ENCODE measurements around the gene CDX1. TPM values are rescaled to one million over a fixed set of nuclear protein-coding genes. Genes with fewer than 3 reads are reported as not detected.

CDX1 gene
- polyA plus RNA-seq, 1 experiment = 0.97 TPM

GRCh38 chr5:150131461-150131860, 35.1 kb upstream of the CDX1 start:
- no peak for DNase-seq (ENCODE audit: low read depth)
- TF ChIP-seq CTCF (IDR thresholded peaks at IDR 0.05; ENCODE audit: insufficient read depth, low read depth, low read length) = no peak
- ChIA-PET POLR2A (no interaction called here), CTCF (interaction anchor here (0.9 to 4.3 kb wide), 12 partner anchors 9 to 297 kb away, joined by 3 to 26 read pairs (median 8); partner anchors contain the start of gene PDGFRB)
- Histone ChIP-seq H3K4me3 (ENCODE audit: low read depth, low read length) (no peak overlapping the region), H3K27me3 (ENCODE audit: control insufficient read depth, insufficient read depth, low read length) (no peaks in the 10 kb centered on the region), H3K36me3 (ENCODE audit: control insufficient read depth, insufficient read depth, low read length) (peaks cover 76% of the 10 kb centered on the region)

GRCh38 chr5:150131978-150132694, 34.4 kb upstream of the CDX1 start:
- H3K4me3 ChIP-seq (ENCODE audit: low read depth, low read length) = no peak overlapping the region
- DNase-seq (ENCODE audit: low read depth) = no peak
- no peaks in the 10 kb centered on the region for H3K27me3 ChIP-seq (ENCODE audit: control insufficient read depth, insufficient read depth, low read length)
- CTCF ChIA-PET = interaction anchor here (0.9 to 4.3 kb wide), 9 partner anchors 8 to 298 kb away, joined by 3 to 26 read pairs (median 9); partner anchors contain the start of gene PDGFRB
- POLR2A ChIA-PET = no interaction called here
- no peak for TF ChIP-seq CTCF (IDR thresholded peaks at IDR 0.05; ENCODE audit: insufficient read depth, low read depth, low read length)
- H3K36me3 ChIP-seq (ENCODE audit: control insufficient read depth, insufficient read depth, low read length) = peaks cover 76% of the 10 kb centered on the region

GRCh38 chr5:150132740-150133139, 33.8 kb upstream of the CDX1 start:
- no peak for DNase-seq (ENCODE audit: low read depth)
- no peaks in the 10 kb centered on the region for H3K27me3 ChIP-seq (ENCODE audit: control insufficient read depth, insufficient read depth, low read length)
- ChIA-PET CTCF (interaction anchor here (0.9 to 4.3 kb wide), 5 partner anchors 26 to 86 kb away, joined by 3 to 26 read pairs (median 12); no protein-coding TSS in a partner anchor), POLR2A (no interaction called here)
- peaks cover 74% of the 10 kb centered on the region for H3K36me3 ChIP-seq (ENCODE audit: control insufficient read depth, insufficient read depth, low read length)
- TF ChIP-seq CTCF (IDR thresholded peaks at IDR 0.05; ENCODE audit: insufficient read depth, low read depth, low read length) = no peak
- H3K4me3 ChIP-seq (ENCODE audit: low read depth, low read length) = no peak overlapping the region

GRCh38 chr5:150133581-150134197, 32.9 kb upstream of the CDX1 start:
- H3K4me3 ChIP-seq (ENCODE audit: low read depth, low read length) = no peak overlapping the region
- ChIA-PET CTCF (interaction anchor here (0.9 to 3.1 kb wide), 4 partner anchors 9 to 85 kb away, joined by 4 to 17 read pairs (median 6); partner anchors contain the start of gene PDGFRB), POLR2A (interaction anchor here (0.6 kb wide), 1 partner anchor 9 kb away, joined by 4 read pairs; no protein-coding TSS in a partner anchor)
- H3K27me3 ChIP-seq (ENCODE audit: control insufficient read depth, insufficient read depth, low read length) = no peaks in the 10 kb centered on the region
- no peak for DNase-seq (ENCODE audit: low read depth)
- no peak for TF ChIP-seq CTCF (IDR thresholded peaks at IDR 0.05; ENCODE audit: insufficient read depth, low read depth, low read length)
- H3K36me3 ChIP-seq (ENCODE audit: control insufficient read depth, insufficient read depth, low read length) = peaks cover 65% of the 10 kb centered on the region

GRCh38 chr5:150134198-150134588, 32.4 kb upstream of the CDX1 start:
- H3K27me3 ChIP-seq (ENCODE audit: control insufficient read depth, insufficient read depth, low read length) = no peaks in the 10 kb centered on the region
- no peak for DNase-seq (ENCODE audit: low read depth)
- TF ChIP-seq CTCF (IDR thresholded peaks at IDR 0.05; ENCODE audit: insufficient read depth, low read depth, low read length) = no peak
- ChIA-PET POLR2A (interaction anchor here (0.6 kb wide), 1 partner anchor 9 kb away, joined by 4 read pairs; no protein-coding TSS in a partner anchor), CTCF (interaction anchor here (0.9 to 2.1 kb wide), 3 partner anchors 9 to 84 kb away, joined by 4 to 9 read pairs (median 4); partner anchors contain the start of gene PDGFRB)
- no peak overlapping the region for H3K4me3 ChIP-seq (ENCODE audit: low read depth, low read length)
- H3K36me3 ChIP-seq (ENCODE audit: control insufficient read depth, insufficient read depth, low read length) = peaks cover 65% of the 10 kb centered on the region
